Nephron progenitor cell (in vitro differentiated cells): ENCODE results near the gene TNNC1.

Source experiments
- DNase-seq: peaks from one replicate; pipeline ENCODE4 v3.0.0; 2021
- H3K27ac Mint-ChIP-seq: 2 replicates; pipeline ENCODE4 v1.8.0; 2021; ENCODE audit warnings: mild to moderate bottlenecking, moderate library complexity, mixed read lengths
- H3K27me3 Mint-ChIP-seq: 2 replicates; pipeline ENCODE4 v1.8.0; 2021; ENCODE audit warnings: mild to moderate bottlenecking, low read depth, mixed read lengths; ENCODE audit not compliant: poor library complexity
- H3K36me3 Mint-ChIP-seq: 2 replicates; pipeline ENCODE4 v1.8.0; 2021; ENCODE audit warnings: low read depth, mixed read lengths
- H3K4me1 Mint-ChIP-seq: 2 replicates; pipeline ENCODE4 v1.8.0; 2021; ENCODE audit warnings: mixed read lengths
- H3K4me3 Mint-ChIP-seq: 2 replicates; pipeline ENCODE4 v1.8.0; 2021; ENCODE audit warnings: mild to moderate bottlenecking, moderate library complexity, mixed read lengths
- H3K9me3 Mint-ChIP-seq: 2 replicates; pipeline ENCODE4 v1.8.0; 2021; ENCODE audit warnings: mild to moderate bottlenecking, moderate library complexity, mixed read lengths
- CTCF ChIP-seq: fragments of 200-600 bp; sonication (generic); IDR thresholded peaks from 2 replicates; pipeline ENCODE4 v1.5.0; 2021; ENCODE audit warnings: antibody characterized with exemption

TNNC1 gene

GRCh38 chr3:52468336-52468735 is 14.5 kb upstream of the TNNC1 start:
- no peaks in the 10 kb centered on the region for H3K4me1 Mint-ChIP-seq
- H3K36me3 Mint-ChIP-seq = peaks cover 36% of the 10 kb centered on the region
- no peaks in the 10 kb centered on the region for H3K27me3 Mint-ChIP-seq
- no peak for DNase-seq
- peak overlapping the region; percentile 98 for H3K27ac Mint-ChIP-seq
- H3K4me3 Mint-ChIP-seq = no peak overlapping the region
- H3K9me3 Mint-ChIP-seq = no peaks in the 10 kb centered on the region
- no peak for TF ChIP-seq CTCF

GRCh38 chr3:52463416-52463815 is 9.6 kb upstream of the TNNC1 start:
- no peaks in the 10 kb centered on the region for H3K4me1 Mint-ChIP-seq
- no peaks in the 10 kb centered on the region for H3K27me3 Mint-ChIP-seq
- H3K36me3 Mint-ChIP-seq = peaks cover 52% of the 10 kb centered on the region
- no peaks in the 10 kb centered on the region for H3K9me3 Mint-ChIP-seq
- no peak for DNase-seq
- no peak for TF ChIP-seq CTCF
- no peak overlapping the region for H3K27ac Mint-ChIP-seq
- H3K4me3 Mint-ChIP-seq = no peak overlapping the region

- no peaks in the 10 kb centered on the region for H3K27me3 Mint-ChIP-seq
- no peaks in the 10 kb centered on the region for H3K9me3 Mint-ChIP-seq
- peaks cover 15% of the 10 kb centered on the region for H3K4me1 Mint-ChIP-seq
- no peak for TF ChIP-seq CTCF
- peaks cover 61% of the 10 kb centered on the region for H3K36me3 Mint-ChIP-seq
- no peak overlapping the region for H3K4me3 Mint-ChIP-seq
- DNase-seq = no peak
- no peak overlapping the region for H3K27ac Mint-ChIP-seq
Measured at GRCh38 chr3:52461874-52462273, 8.0 kb upstream of the TNNC1 start.

- Mint-ChIP-seq H3K4me1 (peaks cover 37% of the 10 kb centered on the region), H3K36me3 (peaks cover 52% of the 10 kb centered on the region), H3K27ac (no peak overlapping the region), H3K27me3 (no peaks in the 10 kb centered on the region), H3K9me3 (no peaks in the 10 kb centered on the region), H3K4me3 (no peak overlapping the region)
- TF ChIP-seq CTCF = no peak
- no peak for DNase-seq
Measured at GRCh38 chr3:52458770-52459545, 5.1 kb upstream of the TNNC1 start.

- Mint-ChIP-seq H3K36me3 (peaks cover 47% of the 10 kb centered on the region), H3K9me3 (no peaks in the 10 kb centered on the region), H3K27ac (no peak overlapping the region), H3K4me1 (peaks cover 44% of the 10 kb centered on the region), H3K27me3 (no peaks in the 10 kb centered on the region), H3K4me3 (peak overlapping the region; percentile 23)
- no peak for DNase-seq
- TF ChIP-seq CTCF = no peak
Measured at GRCh38 chr3:52458031-52458760, 4.4 kb upstream of the TNNC1 start.
